ENCODE results near the gene ZC3H18.
"Not testable (repeated sequence)": the region's sequence is repeated elsewhere in the genome, so short reads cannot be mapped to it uniquely, and the experiment has no call there.

ZC3H18 gene

DNA sequence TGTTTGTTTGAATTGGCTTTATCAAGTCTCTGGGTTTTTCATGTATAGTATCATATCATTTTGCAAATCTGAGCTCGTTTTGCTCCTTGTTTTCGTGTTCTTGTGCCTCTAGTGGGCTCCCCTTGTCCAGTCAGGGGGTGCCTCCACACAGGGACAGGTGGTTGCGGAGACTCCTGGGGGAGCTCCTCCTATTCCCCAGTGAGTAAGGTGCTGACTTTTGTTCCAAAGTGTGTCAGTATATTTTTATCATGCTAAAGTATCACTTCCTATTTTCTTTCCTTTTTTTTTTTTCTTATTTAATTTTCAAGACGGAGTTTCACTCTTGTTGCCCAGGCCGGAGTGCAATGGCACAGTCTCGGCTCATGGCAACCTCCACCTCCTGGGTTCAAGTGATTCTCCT lies 37.9 kb downstream of the ZC3H18 start:
- no peak for FAIRE-seq

DNA sequence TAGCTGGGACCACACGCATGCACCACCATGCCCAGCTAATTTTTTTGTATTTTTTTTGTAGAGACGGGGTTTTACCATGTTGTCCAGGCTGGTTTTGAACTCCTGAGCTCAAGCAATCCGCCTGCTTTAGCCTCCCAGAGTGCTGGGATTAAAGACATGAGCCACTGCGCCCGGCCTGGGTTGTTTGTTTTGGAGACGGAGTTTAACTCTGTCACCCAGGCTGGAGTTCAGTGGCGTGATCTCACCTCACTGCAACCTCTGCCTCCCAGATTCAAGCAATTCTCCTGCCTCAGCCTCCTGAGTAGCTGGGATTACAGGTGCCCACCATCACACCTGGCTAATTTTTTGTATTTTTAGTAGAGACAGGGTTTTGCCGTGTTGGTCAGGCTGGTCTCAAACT lies 39.2 kb downstream of the ZC3H18 start:
- FAIRE-seq: not testable (repeated sequence)

DNA sequence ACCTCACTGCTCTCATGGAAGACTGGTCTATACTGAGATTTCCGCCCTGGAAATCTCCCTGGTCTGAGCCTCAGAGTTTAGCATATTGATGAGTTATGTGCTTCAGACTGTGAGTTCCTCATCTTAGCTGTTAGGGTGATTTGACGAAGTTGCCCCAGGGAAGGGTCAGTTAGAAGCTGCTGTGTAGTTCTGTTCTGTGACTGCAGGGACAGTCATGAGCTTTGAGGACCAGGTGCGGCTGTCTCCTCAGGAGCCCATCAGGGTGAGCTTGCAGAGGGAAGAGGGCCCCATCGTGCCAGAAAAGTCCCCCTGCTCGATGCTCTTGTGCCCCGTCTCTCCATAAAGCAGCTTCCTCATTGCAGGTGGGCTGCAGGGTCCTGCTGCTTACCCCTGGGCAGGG lies 39.9 kb downstream of the ZC3H18 start:
- no peak for FAIRE-seq

DNA sequence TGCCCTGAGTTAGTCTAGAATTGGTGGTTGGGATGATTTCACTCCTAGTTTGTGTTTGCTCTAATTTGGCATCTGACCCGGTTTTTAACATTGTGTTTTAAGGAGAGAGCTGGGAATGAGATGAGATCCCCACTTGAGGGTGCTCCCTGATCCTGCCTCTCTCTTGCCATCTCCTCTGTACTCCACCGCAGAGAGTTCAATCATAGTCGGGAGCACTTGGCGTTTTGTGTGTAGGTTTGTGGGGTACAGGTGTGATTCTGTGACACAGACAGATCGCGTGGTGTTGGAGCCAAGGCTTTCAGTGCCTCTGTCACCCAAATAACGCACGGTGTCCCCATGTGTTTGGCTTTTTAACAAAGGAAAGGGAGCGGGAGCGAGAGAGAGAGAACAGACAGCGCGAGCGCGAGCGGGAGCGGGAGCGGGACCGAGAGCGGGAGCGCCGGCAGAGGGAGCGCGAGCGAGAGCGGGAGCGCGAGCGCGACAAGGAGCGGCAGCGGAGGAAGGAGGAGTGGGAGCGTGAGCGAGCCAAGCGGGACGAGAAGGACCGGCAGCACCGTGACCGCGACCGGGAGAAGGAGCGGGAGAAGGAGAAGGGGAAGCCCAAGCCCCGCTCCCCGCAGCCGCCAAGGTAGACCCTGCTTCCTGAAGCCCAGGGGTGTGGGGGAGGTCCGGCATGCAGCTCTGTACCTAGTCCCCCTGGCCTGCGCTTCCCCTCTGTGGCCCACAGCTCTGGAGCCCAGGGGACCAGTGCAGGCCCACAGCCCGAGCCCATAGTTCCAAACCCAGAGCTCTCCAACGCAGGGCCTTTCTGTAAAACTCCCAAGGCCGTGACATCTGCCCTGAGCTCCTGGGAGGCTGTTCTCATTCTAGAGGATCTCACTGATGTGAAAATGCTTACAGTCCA lies 41.0 kb downstream of the ZC3H18 start:
- no peak for FAIRE-seq

DNA sequence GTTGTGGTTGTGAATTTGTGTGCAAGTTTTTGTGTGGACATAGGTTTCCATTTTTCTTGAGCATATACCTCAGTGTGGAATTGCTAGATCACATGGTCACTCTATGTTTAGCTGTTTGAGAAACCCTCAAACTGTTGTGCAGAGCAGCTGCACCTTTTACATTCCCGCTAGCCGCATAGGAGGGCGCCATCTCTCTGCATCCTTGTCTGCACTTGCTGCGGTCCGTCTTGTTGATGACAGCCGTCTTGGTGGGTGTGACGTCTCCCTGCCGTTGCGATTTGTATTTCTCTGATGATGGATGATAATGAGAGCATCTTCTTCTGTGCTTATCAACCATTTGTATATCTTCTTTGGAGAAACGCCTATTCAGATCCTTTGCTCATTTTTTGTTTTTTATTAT lies 43.1 kb downstream of the ZC3H18 start:
- no peak for FAIRE-seq

DNA sequence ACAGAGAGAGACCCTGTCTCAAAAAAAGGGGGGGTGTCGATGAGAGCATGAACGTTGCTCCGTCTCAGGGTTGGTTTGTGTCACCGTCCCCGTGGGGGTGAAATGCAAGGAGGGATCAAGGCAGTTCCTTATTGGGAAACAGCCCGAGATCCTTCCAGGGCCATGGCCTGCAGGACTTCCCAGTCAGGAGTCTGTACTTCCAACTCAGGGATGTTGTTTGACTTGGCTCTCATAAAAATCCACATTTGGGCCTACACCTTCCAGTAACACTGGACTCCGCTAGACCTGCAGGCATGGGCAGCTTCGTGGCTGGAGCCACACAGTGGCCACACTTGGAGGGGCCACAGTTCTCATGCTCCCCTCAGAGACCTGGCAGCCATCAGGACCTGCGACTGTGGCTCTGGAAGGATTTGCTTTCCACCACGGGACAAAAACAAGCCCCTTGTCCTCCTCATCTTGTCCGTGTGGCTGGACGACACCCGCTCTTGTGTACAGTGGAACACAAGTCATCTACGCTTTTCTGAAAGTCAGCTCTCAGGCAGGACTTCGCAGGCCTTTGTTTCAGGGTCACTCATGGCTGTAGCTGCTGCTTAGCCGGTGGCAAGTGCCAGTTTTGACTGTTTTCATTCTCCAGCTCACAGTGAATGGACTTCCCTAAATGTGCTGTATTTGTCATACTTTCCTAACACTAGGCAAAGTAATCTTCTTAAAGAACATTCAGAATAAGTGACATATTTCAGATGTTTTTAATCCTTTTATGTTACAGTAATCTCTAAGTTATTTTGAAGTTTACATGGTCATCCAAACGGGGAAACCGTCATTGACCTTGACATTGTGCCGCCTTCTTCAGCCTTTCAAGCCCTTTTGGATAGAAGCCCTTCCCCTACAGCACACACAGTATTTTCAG lies 44.0 kb downstream of the ZC3H18 start:
- FAIRE-seq: no peak

- no peak for FAIRE-seq
Measured at GRCh38 chr16:88614818-88615580, 44.8 kb downstream of the ZC3H18 start.

DNA sequence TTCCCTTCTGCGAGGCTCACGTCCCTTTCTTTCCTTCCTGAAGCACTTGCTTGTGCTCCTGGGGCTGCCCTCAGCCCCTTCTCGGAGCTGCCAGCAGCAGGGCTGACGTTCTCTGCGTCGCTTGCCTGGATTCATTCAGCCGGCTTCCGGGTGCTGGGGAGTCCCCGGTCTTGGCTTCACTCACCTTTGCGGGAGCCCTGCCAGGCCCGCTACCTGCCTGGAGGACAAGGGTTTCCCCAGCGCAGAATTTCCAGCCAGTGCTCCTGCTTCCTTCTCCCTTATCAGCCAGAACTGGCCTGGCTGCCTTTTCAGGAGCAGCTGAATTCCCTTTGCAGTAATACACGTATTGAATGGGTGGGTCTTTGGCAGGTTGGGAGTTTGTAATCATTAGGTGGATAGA lies 46.1 kb downstream of the ZC3H18 start:
- FAIRE-seq: no peak

DNA sequence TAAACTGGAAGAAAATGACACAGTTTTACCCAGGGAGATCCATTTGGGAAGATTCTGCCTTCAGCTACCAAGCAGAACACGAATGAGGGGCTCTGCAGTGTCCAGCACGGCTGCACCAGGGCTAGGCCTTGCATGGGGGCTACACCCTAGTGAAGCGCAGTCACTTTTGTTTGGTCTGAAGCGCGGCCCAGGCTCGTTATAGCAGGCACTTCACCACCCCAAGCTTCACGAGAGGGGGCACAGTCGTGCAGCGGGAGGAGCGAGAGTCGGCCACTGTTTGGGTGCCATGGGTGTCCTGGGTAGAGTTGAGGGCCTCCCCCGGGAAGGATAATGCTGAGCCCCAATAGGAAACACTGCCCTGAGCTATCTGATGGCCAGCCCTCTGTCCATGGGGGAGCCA lies 46.5 kb downstream of the ZC3H18 start:
- no peak for FAIRE-seq

DNA sequence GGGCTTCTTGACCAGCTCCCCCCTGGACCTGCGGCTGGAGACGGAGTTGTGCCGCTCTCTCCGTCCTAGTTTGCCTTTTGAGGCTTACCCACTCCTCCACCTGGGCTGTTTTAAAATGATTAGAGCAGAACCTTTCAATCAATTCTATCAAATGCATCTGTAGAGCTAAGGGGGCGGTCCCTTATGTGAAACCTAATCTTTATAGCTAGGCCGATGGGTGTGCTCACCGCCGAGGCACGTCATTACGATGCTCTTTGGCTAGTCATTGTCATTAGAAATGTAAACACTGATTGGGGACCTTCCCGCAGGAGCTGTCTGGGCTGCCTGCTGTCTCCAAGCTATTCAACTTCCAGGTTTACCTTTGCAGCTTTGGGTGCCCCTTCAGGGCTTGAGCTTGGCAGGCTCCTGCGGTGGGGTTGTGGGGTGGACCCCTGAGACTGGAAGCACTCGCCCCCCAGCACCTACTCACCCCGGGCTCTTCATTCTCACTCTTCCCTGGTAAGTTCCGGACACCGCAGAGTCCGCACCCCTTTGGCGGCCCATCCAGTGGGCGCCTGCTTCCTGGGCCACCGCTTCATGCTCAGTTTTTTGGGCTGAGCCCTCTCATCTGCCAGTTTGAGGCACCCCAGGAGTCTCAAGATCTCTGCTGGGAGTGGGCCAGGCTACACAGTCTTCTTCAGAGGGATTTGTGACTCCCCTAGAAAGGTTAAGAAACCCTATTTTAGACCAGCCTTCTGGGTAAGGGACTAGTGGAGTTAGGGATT lies 47.2 kb downstream of the ZC3H18 start:
- FAIRE-seq: no peak

DNA sequence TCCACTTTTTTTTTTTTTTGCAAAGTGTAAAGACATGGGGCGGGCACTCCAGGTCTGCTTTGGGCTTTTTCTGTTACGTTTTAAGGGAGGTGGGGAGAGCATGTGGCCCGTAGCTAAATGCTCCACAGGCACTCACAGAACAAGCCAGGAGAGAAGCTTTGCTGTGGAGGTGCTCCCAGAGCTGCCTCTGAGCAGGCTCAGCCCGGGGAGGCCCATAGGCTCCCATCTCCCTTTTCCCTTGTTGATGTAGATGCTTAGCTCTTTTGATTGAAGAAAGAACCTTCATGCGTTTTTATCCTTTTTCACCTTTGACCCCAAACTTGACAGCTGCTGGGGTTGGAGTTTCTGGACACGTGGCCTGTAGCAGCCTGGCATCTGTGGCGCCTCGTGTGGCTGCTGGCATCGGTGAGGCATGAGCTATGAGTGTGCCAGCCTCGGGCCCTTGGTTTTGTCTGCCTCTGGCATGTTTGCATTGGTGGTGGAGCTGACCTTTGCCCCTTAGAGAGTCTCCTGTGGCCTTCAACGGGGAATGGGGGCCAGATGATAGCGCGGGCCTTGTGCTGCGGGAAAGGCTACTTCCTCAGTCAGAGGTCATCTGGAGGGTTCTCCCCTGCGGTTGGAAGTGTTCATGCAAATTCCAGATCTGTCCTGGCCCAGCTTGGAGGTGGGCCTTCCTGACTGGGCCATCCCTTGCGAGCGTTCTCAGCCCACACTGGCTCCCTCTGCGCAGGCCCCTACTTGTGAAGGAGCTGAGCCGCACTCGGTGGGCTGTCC lies 48.2 kb downstream of the ZC3H18 start:
- FAIRE-seq: no peak

GRCh38 chr16:88618956-88619667 lies 48.9 kb downstream of the ZC3H18 start:
- FAIRE-seq: no peak

GRCh38 chr16:88619859-88620815 lies 49.9 kb downstream of the ZC3H18 start:
- FAIRE-seq: no peak

DNA sequence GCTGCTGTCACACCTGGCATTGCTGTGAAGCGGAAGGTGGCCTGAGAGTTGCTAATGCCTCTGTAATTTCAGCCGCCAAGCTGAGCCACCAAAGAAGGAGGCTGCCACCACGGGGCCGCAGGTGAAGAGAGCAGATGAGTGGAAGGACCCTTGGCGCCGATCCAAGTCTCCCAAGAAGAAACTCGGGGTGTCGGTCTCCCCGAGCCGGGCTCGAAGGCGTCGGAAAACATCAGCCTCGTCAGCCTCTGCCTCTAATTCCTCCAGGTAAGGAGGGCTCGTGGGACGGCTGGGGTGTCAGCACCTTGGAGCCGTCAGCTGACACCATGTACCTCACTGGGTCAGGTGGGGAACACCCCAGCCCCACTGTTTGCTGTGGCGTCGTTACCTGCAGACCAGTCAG lies 51.9 kb downstream of the ZC3H18 start:
- no peak for FAIRE-seq

DNA sequence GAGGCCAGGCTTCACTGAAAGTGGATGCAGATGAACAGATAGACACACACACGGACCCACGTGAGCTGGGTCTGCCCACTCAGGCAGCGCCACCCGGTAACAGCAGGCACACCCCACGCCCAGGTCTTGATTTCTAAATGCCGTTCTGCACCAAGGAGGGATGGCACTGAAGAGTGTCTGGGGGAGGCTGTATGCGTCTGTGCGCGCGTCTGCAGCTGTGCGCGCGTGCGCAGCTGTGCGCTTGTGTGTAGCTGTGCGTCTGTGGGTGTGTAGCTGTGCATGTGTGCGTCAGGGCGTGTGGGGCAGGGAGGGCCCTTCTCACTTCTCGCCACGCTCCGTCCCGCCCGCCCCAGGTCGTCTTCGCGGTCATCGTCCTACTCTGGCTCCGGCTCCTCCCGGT lies 52.7 kb downstream of the ZC3H18 start:
- no peak for FAIRE-seq

DNA sequence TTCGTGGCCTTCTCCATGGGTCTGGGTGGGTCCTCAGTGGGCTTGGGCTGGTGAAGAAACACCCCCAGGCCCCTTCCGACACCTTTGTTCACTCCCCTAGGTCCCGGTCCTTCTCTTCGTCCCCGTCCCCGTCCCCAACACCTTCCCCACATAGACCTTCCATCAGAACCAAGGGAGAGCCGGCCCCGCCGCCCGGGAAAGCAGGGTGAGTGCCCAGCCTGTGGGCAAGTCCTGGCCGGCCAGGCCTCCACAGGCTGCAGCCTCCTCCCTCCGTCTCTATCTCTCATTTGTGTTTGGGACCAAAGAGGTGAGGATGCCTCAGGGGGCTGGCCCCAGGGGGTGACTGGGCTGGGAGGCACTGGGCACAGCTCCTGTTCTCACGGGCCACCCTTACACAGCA lies 53.7 kb downstream of the ZC3H18 start:
- no peak for FAIRE-seq

DNA sequence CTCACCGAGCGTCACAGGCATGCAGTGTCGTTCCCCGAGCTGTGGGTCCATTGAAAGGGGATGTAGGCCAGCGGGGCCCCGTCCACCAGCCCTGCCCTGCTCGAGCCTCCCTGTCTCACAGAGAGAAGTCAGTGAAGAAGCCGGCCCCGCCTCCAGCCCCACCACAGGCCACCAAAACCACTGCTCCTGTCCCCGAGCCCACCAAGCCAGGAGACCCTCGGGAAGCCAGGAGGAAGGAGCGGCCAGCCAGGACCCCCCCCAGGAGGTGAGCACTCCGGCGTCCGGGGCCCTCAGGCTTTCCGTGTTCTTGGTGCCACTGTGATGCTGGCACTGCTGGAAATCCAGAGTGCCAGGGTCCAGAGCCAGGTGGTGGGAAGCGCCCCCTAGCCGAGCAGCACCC lies 54.3 kb downstream of the ZC3H18 start:
- FAIRE-seq: no peak

DNA sequence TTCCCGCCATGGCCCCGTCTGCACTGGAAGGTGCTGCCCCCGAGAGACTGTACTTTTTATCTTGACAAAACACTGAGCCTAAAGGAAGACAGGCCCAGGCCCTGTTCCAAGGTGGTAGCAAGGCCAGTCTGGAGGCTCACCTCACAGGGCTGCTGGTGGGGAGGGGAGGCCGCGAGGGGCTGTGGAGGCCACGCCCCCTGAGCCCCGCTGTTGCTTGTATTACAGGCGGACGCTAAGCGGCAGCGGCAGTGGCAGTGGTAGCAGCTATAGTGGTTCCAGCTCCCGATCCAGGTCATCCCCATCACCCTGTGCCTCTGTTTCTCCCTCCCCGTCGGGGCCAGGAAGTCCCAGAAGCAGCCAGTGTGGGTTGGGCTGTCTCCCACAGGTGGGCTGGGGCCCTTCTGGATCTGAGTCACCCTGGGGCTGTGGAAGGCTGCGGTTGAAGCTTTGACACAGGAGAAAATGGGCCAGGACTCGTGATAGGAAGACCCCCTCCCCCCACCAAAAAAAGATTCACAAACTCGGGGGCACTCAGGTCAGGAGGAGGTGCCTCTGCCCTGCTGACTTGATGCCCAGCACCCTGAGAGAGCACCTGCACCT lies 54.9 kb downstream of the ZC3H18 start:
- FAIRE-seq: no peak

GRCh38 chr16:88626646-88627045 lies 56.4 kb downstream of the ZC3H18 start:
- FAIRE-seq: no peak
